Erythroblast (primary cell): ENCODE data around the gene CACNA1I.
A peak's percentile ranks its signal among the peaks of the same experiment; 100 is the strongest.

Source experiments
- DNase-seq, 2 experiments: peaks; one replicate each; lab custom pipeline; 2025; lab: John Stamatoyannopoulos, UW
- GATA1 ChIP-seq: IDR thresholded peaks from 2 replicates; pipeline ENCODE4 v1.6.1; 2011; ENCODE audit warnings: low read depth, mild to moderate bottlenecking, control low read depth, low read length, moderate library complexity
- POLR2A ChIP-seq: IDR thresholded peaks from 2 replicates; pipeline ENCODE4 v1.6.1; 2011; ENCODE audit warnings: mild to moderate bottlenecking, low read length

Gene CACNA1I

GRCh38 chr22:39547587-39547947 is 23.0 kb upstream of the CACNA1I start:
- TF ChIP-seq POLR2A, result no peak
- TF ChIP-seq GATA1, result no peak
- no peak for DNase-seq

DNA sequence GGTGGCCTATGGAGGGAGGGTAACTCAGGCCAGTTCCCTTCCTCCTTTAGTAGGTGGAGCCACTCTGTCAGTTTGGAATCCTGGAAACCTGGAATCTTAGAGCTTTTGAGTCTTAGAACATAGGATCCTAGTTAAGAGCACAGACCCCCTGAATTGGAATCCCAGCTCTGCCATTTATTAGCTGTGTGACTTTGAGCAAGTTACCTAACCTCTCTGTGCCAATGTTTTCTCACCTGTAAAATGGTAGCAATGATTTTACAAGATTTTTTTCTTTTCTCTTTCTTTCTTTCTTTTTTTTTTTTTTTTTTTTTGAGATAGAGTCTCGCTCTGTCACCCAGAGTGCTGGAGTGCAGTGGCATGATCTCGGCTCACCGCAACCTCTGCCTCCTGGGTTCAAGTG is 17.1 kb upstream of the CACNA1I start:
- TF ChIP-seq GATA1 (no peak), POLR2A (no peak)
- DNase-seq, result no peak

GRCh38 chr22:39554151-39554550 is 16.4 kb upstream of the CACNA1I start:
- TF ChIP-seq POLR2A (no peak), GATA1 (no peak)

DNA sequence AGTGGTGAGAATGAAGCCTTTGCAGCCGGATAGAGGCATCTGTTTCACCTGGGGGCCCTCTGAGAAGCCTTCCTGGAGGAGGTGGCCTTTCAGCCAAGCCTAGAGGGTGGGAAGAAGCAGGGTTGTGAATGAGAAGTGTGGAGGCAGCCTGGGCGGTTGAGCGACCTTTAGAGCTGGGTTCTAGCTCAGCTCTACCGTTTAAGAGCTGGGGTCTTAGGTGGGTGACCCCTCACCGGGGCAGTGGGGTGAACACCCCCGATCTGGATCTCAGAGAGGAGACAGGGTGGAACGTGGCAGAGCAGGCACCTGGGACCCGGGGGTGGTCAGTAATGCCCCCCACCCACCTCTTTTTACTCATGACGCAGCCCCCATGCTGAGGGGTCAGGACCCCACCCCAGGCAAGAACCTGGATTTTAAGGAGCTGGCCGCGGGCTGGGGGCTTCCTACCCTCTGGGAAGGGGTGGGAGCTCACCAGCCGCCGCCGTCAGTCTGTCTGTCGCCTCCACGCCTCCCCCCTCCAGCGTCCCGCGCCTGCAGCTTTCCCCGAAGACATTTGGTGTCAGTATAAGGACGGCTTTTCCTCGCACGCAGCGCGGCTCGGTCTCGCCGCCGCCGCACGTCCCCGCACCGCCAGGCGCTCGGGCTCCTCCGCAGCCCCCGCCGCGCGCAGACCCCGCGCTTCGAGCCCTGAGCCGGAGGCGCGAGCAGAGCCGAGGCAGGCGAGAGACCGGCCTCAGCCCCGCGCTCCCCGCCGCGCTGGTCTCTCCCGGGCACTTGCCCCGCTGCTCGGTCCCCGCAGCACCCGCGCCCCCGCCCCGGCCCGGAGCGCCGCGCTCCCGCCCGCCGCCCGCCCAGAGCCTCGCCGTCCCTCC is 13.3 kb upstream of the CACNA1I start:
- TF ChIP-seq POLR2A (no peak), GATA1 (no peak)
- peak; percentile 61 to 70 for DNase-seq

More at GRCh38 chr22:39554151-39554550, 16.4 kb upstream of the CACNA1I start:
- DNase-seq, result no peak

GRCh38 chr22:39558254-39558727 is 12.3 kb upstream of the CACNA1I start:
- no peak for TF ChIP-seq POLR2A
- no peak for TF ChIP-seq GATA1

DNA sequence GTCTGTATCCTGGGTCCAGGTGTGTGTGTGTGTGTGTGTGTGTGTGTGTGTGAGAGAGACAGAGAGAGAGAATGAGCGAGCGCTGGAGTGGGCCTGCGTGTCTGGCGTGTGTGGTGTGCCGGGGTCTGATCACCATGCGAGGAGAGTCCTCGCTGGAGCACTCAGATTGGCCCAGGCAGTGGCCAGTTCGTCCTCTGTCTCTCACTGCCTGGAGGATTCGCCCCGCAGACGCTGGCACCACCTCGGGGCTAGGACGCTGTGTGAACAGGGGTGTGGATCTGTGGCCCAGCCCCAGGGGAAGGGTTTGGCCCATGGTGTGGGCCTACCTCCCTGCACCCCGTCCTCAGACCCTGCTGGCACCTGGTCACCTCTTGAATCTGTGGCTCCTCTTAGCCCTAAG is 11.6 kb upstream of the CACNA1I start:
- no peak for DNase-seq
- no peak for TF ChIP-seq GATA1
- TF ChIP-seq POLR2A, result no peak

More at GRCh38 chr22:39558254-39558727, 12.3 kb upstream of the CACNA1I start:
- DNase-seq, result no peak

DNA sequence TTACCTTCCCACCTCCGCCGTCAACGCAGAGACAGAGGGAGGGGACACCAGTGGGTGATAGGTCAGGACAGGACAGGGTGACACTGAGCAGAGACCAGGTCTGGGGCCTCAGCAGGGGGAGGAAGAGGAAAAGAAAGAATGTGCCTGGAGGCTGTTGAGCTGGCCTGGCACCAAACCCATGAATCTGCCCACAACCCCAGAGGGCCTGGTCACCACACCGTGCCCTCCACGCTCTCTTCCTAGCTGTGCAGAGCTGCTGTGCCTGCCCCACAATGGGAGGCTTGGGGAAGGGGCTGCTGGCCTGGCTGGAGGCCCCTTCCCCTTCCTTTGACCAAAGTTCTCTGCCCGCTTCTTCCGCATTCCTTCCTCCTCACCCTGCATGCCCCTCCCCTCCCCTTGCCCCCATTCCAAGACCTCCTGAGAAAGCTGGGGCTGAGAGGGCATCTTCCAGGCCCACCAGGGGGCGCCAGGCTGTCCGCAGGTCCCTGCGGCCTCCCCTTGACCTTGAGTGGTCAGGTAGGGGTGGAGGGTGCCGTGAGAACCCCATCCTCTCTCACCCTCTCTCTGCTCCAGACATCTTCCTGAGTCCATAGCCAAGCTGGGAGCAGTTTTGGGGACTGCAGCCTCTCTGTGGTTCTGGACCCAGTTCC is 11.0 kb upstream of the CACNA1I start:
- DNase-seq, result peak; percentile 36 to 60
- no peak for TF ChIP-seq GATA1

DNA sequence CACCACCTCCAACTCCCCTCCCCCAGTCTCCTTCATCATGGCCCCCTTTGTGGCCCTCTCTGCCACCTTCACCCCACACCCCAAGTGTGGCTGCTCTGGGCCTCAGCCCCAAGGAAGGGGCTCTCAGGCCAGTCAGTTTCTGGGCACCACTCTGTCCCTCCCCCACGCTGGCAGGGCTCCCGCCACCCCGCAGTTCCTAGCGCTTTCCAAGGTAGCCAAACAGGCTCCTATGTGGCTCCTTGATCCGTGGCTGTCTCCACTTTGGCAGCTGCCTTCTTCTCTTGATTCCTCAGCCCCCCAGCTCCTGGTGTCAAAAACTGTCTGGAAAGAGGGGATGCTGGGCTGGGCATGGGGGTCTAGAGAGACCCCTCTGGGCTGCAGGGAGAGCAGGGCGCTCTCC is 10.4 kb upstream of the CACNA1I start:
- DNase-seq, result no peak
- no peak for TF ChIP-seq GATA1
- no peak for TF ChIP-seq POLR2A

- no peak for TF ChIP-seq GATA1
- TF ChIP-seq POLR2A, result no peak
- DNase-seq, result peak in 1 of 2 experiments; percentile 39
Measured at GRCh38 chr22:39562839-39563489, 7.6 kb upstream of the CACNA1I start.

DNA sequence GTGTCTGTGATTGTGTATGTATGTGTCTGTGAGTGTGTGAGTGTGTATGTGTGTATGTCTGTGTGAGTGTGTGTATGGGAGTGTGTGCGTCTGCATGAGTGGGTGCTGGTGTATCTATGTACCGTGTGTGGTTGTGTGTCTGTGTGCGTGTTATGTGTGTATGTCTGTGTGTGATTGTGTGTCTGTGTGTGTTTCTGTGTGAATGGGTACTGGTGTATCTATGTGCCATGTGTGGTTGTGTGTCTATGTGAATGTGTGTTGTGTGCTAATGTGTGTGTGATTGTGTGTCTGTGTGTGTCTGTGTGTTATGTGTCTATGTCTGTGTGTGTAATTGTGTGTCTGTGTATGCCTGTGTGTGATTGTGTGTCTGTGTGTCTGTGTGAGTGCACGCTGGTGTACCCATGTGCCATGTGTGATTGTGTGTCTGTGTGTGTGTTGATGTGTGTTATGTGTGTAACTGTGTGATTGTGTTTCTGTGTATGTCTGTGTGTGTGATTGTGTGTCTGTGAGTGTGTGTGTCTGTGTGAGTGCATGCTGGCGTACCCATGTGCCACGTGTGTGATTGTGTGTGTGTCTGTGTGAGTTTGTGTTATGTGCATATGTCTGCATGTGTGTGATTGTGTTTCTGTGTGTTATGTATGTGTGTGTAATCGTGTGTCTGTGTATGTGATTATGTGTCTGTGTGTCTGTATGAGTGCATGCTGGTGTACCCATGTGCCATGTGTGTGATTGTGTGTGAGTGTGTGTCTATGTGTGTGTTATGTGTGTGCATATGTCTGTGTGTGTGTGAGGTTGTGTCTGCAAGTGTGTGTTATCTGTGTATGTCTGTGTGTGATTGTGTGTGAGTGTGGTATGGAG is 6.8 kb upstream of the CACNA1I start:
- TF ChIP-seq GATA1 (no peak), POLR2A (no peak)
- DNase-seq, result peak; percentile 31 to 60

- DNase-seq, result no peak
- TF ChIP-seq POLR2A, result no peak
- no peak for TF ChIP-seq GATA1
Measured at GRCh38 chr22:39565414-39565944, 5.1 kb upstream of the CACNA1I start.

- TF ChIP-seq POLR2A (no peak), GATA1 (no peak)
- no peak for DNase-seq
Measured at GRCh38 chr22:39567135-39567946, 3.2 kb upstream of the CACNA1I start.
